ENCODE results near the gene USP17L15. TPM values are rescaled to one million over a fixed set of nuclear protein-coding genes. Genes with fewer than 3 reads are reported as not detected.
"Not testable (repeated sequence)": the region's sequence is repeated elsewhere in the genome, so short reads cannot be mapped to it uniquely, and the experiment has no call there.

USP17L15 gene
- total and polyA plus RNA-seq, 9 of the 15 experiments (the other 6 are each of a cell fraction or from before 2014, with no cell fraction given) = not detected

DNA sequence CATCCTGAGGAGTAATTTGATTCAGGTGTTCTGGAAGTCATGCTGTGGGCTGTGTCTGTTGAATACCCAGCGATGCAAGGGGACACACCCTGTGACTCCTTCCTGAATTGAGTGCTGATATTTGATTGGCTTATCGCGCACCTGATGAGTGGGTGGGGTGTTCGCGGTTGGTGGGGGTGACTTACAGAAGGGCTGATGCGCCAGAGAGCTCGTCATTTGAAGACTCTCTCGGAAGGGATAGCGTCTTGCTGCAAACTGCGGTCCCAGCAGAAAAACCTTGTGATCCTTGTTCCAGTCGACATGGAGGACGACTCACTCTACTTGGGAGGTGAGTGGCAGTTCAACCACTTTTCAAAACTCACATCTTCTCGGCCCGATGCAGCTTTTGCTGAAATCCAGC, 19.1 kb upstream of the USP17L15 start, which contains the start of gene USP17L11:
Gene USP17L11, plus strand, starts transcription at position 301 of the 400 bp plus-strand sequence. Its CDS starts 0 bp downstream, at position 301.
- H3K79me2 ChIP-seq (ENCODE audit: control insufficient read depth, insufficient read depth, low read length); POLR2A ChIA-PET; BruUV-seq (replicated peaks); CTCF ChIA-PET (ENCODE audit: low intra/inter-chr PET ratio); H3K9me1 ChIP-seq (ENCODE audit: control insufficient read depth, insufficient read depth, low read length); FAIRE-seq; H4K20me1 ChIP-seq (replicated peaks; ENCODE audit: control insufficient read depth, insufficient read depth, low read length); H3K4me2 ChIP-seq (ENCODE audit: insufficient read depth, low read length); H3K9ac ChIP-seq (ENCODE audit: insufficient read depth in 1 of 2, low read depth in 2 of 2, low read length in 2 of 2); H3K27me3 ChIP-seq (ENCODE audit: control insufficient read depth in 2 of 2, insufficient read depth in 2 of 2, low read length in 2 of 2); H3K4me1 ChIP-seq (replicated peaks in 1 of 2; ENCODE audit: control insufficient read depth in 2 of 2, insufficient read depth in 2 of 2, low read length in 2 of 2); ATAC-seq; H3K9me3 ChIP-seq (replicated peaks; ENCODE audit: control insufficient read depth, insufficient read depth, low read depth, low read length); H3K36me3 ChIP-seq (ENCODE audit: control insufficient read depth, insufficient read depth, low read length); DNase-seq (ENCODE audit: extremely low read depth in 1 of 4, low spot score in 3 of 4); in situ Hi-C loops (cut with MboI); H3K27ac ChIP-seq (ENCODE audit: extremely low read depth, low read depth, low read length); intact Hi-C loops (cut with micrococcal nuclease); H3K4me3 ChIP-seq; H2AFZ ChIP-seq (ENCODE audit: low read depth, low read length): not testable (repeated sequence)
- WGBS (ENCODE audit: insufficient coverage, low coverage, missing lambda C conversion rate) = no CpG with 5 or more reads among the region's 14 CpGs

GRCh38 chr4:9219852-9220251, 14.3 kb upstream of the USP17L15 start, which contains the start of gene USP17L12:
Gene USP17L12 (plus strand): TSS chr4:9220152. CDS start chr4:9220152, 0 bp downstream.
- H3K79me2 ChIP-seq (ENCODE audit: control insufficient read depth, insufficient read depth, low read length); ATAC-seq; POLR2A ChIA-PET; H3K9me1 ChIP-seq (ENCODE audit: control insufficient read depth, insufficient read depth, low read length); H3K4me3 ChIP-seq; FAIRE-seq; H3K4me1 ChIP-seq (replicated peaks in 1 of 2; ENCODE audit: control insufficient read depth in 2 of 2, insufficient read depth in 2 of 2, low read length in 2 of 2); H3K9me3 ChIP-seq (replicated peaks; ENCODE audit: control insufficient read depth, insufficient read depth, low read depth, low read length); BruUV-seq (replicated peaks); H3K27me3 ChIP-seq (ENCODE audit: control insufficient read depth in 2 of 2, insufficient read depth in 2 of 2, low read length in 2 of 2); H3K27ac ChIP-seq (ENCODE audit: extremely low read depth, low read depth, low read length); intact Hi-C loops (cut with micrococcal nuclease); H2AFZ ChIP-seq (ENCODE audit: low read depth, low read length); H3K4me2 ChIP-seq (ENCODE audit: insufficient read depth, low read length); CTCF ChIA-PET (ENCODE audit: low intra/inter-chr PET ratio); H3K9ac ChIP-seq (ENCODE audit: insufficient read depth in 1 of 2, low read depth in 2 of 2, low read length in 2 of 2); DNase-seq (ENCODE audit: extremely low read depth in 1 of 4, low spot score in 3 of 4); H4K20me1 ChIP-seq (replicated peaks; ENCODE audit: control insufficient read depth, insufficient read depth, low read length); H3K36me3 ChIP-seq (ENCODE audit: control insufficient read depth, insufficient read depth, low read length): not testable (repeated sequence)
- WGBS (ENCODE audit: insufficient coverage, low coverage, missing lambda C conversion rate) = no CpG with 5 or more reads among the region's 13 CpGs
- in situ Hi-C loops (cut with MboI) = loop anchor here (10.0 kb wide), 1 partner anchor 65 kb away; no protein-coding TSS in a partner anchor

- POLR2A ChIA-PET; H3K4me3 ChIP-seq; BruUV-seq (replicated peaks); H4K20me1 ChIP-seq (replicated peaks; ENCODE audit: control insufficient read depth, insufficient read depth, low read length); H3K4me2 ChIP-seq (ENCODE audit: insufficient read depth, low read length); H3K9me1 ChIP-seq (ENCODE audit: control insufficient read depth, insufficient read depth, low read length); FAIRE-seq; H3K27me3 ChIP-seq (ENCODE audit: control insufficient read depth in 2 of 2, insufficient read depth in 2 of 2, low read length in 2 of 2); DNase-seq (ENCODE audit: extremely low read depth in 1 of 4, low spot score in 3 of 4); H3K4me1 ChIP-seq (replicated peaks in 1 of 2; ENCODE audit: control insufficient read depth in 2 of 2, insufficient read depth in 2 of 2, low read length in 2 of 2); H3K9me3 ChIP-seq (replicated peaks; ENCODE audit: control insufficient read depth, insufficient read depth, low read depth, low read length); H3K27ac ChIP-seq (ENCODE audit: extremely low read depth, low read depth, low read length); H2AFZ ChIP-seq (ENCODE audit: low read depth, low read length); H3K36me3 ChIP-seq (ENCODE audit: control insufficient read depth, insufficient read depth, low read length); CTCF ChIA-PET (ENCODE audit: low intra/inter-chr PET ratio); H3K79me2 ChIP-seq (ENCODE audit: control insufficient read depth, insufficient read depth, low read length); ATAC-seq; intact Hi-C loops (cut with micrococcal nuclease); H3K9ac ChIP-seq (ENCODE audit: insufficient read depth in 1 of 2, low read depth in 2 of 2, low read length in 2 of 2): not testable (repeated sequence)
- WGBS (ENCODE audit: insufficient coverage, low coverage, missing lambda C conversion rate) = no CpG with 5 or more reads among the region's 14 CpGs
- in situ Hi-C loops (cut with MboI) = loop anchor here (10.0 kb wide), 1 partner anchor 70 kb away; no protein-coding TSS in a partner anchor
Observed at GRCh38 chr4:9224596-9224995, 9.6 kb upstream of the USP17L15 start, which contains the start of gene USP17L13. Gene USP17L13 (plus strand): TSS chr4:9224896. CDS start chr4:9224896, 0 bp downstream.

DNA sequence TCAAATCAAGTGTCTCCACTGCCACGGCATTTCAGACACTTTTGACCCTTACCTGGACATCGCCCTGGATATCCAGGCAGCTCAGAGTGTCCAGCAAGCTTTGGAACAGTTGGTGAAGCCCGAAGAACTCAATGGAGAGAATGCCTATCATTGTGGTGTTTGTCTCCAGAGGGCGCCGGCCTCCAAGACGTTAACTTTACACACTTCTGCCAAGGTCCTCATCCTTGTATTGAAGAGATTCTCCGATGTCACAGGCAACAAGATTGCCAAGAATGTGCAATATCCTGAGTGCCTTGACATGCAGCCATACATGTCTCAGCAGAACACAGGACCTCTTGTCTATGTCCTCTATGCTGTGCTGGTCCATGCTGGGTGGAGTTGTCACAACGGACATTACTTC, 3.9 kb upstream of the USP17L15 start:
- BruUV-seq (replicated peaks); H4K20me1 ChIP-seq (replicated peaks; ENCODE audit: control insufficient read depth, insufficient read depth, low read length); H3K4me2 ChIP-seq (ENCODE audit: insufficient read depth, low read length); H3K79me2 ChIP-seq (ENCODE audit: control insufficient read depth, insufficient read depth, low read length); intact Hi-C loops (cut with micrococcal nuclease); H3K4me3 ChIP-seq; H3K27ac ChIP-seq (ENCODE audit: extremely low read depth, low read depth, low read length); H3K4me1 ChIP-seq (replicated peaks in 1 of 2; ENCODE audit: control insufficient read depth in 2 of 2, insufficient read depth in 2 of 2, low read length in 2 of 2); H2AFZ ChIP-seq (ENCODE audit: low read depth, low read length); H3K36me3 ChIP-seq (ENCODE audit: control insufficient read depth, insufficient read depth, low read length); H3K9me1 ChIP-seq (ENCODE audit: control insufficient read depth, insufficient read depth, low read length); H3K9me3 ChIP-seq (replicated peaks; ENCODE audit: control insufficient read depth, insufficient read depth, low read depth, low read length); H3K9ac ChIP-seq (ENCODE audit: insufficient read depth in 1 of 2, low read depth in 2 of 2, low read length in 2 of 2); POLR2A ChIA-PET; H3K27me3 ChIP-seq (ENCODE audit: control insufficient read depth in 2 of 2, insufficient read depth in 2 of 2, low read length in 2 of 2); in situ Hi-C loops (cut with MboI); DNase-seq (ENCODE audit: extremely low read depth in 1 of 4, low spot score in 3 of 4); FAIRE-seq; ATAC-seq; CTCF ChIA-PET (ENCODE audit: low intra/inter-chr PET ratio): not testable (repeated sequence)
- 0% methylated on average over 4 of the region's 8 CpGs for WGBS (ENCODE audit: insufficient coverage, low coverage, missing lambda C conversion rate)
